GM19397 (cell line): ENCODE measurements around the gene SCGB1A1.
"Not testable (repeated sequence)": the region's sequence is repeated elsewhere in the genome, so short reads cannot be mapped to it uniquely, and the experiment has no call there.

ENCODE experiments used
- ATAC-seq: cut with Tn5 transposase; IDR thresholded peaks from one replicate; pipeline ENCODE4 v1.9.1; 2021; ENCODE audit warnings: mild to moderate bottlenecking, moderate library complexity; ENCODE audit not compliant: unreplicated experiment

Gene SCGB1A1

GRCh38 chr11:62418733-62419132, at the start of gene SCGB1A1:
SCGB1A1 (plus strand) TSS chr11:62419033; CDS start chr11:62419096, 63 bp downstream.
- ATAC-seq, result no peak

DNA sequence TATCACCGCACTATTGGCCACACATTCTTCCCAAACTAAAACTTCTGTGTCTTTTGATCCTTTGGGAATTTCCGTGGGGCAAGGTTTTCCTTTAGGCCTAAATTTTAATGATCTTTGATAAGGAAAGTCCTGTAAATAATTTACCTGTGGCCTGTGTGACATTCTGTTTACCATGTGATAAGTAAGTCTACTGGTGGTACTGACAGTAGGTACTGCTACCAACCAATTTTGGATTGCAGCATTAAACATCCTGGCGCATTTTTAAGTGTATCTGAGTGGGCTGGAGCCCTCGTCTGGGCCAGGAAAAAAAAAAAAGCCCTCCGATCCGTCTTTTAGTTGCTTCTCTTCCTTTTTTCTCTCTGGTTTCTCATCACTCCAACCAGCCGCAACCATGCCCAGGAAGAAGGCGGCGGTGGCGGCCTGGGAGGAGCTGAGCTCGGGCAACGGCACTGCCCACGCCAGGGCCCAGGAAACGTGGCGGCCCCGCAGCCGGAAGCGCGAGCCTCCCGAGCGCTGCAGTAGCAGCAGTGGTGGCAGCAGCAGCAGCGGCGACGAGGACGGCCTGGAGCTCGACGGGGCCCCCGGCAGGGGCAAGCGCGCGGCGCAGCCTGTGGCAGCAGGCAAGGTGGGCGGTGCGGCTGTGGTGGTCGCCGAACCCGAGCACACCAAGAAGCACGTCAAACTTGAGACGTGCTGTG, 47.9 kb upstream of the SCGB1A1 start:
- no peak for ATAC-seq

- no peak for ATAC-seq
These were observed 46.0 kb upstream of the SCGB1A1 start for GRCh38 chr11:62372871-62373270.

- no peak for ATAC-seq
These were observed 45.2 kb upstream of the SCGB1A1 start for GRCh38 chr11:62373464-62374119.

- ATAC-seq, result no peak
These were observed 44.0 kb upstream of the SCGB1A1 start for GRCh38 chr11:62374801-62375200.

DNA sequence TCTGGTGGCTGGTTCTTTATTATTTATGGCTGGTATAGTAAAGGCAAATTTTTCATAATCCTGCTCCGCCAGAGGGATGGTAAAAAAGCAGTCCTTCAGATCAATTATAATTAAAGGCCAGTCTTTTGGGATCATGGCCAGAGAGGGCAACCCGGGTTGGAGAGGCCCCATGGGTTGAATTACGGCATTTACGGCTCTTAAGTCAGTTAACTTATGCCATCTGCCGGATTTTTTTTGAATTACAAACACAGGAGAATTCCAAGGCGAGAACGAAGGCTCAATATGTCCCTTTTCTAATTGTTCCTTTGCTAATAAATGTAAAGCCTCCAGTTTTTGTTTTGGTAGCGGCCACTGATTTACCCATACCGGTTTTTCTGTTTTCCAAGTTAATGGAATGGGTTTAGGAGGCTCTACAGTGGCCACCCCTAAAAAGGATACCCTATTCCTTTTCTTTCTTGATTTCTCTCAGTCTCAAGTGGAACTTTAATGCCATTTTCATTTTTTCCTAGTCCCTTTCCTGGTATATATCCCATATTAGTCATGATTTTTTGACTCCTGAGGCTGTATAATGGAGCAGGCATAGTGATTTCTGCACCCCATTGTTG, 40.3 kb upstream of the SCGB1A1 start:
- ATAC-seq, result not testable (repeated sequence)

DNA sequence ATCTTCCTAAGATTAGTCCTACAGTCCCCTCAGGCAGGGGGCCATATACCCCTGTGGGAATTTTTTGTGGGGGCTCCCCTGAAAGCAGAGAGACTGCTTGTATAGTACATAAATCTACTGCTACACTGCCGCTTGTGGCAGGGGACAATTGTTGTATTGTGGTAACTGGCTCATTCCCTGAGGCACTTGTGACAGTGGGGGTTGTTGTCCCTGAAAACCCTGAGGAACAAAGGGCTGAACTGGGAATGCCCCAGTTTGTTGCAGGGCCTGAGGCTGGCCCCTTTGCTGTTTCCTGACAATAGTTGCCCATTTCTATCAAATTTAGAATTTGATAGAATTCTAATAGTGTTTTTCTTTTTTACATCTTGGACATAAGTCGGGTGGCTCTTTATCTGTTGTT, 39.2 kb upstream of the SCGB1A1 start:
- not testable (repeated sequence) for ATAC-seq

DNA sequence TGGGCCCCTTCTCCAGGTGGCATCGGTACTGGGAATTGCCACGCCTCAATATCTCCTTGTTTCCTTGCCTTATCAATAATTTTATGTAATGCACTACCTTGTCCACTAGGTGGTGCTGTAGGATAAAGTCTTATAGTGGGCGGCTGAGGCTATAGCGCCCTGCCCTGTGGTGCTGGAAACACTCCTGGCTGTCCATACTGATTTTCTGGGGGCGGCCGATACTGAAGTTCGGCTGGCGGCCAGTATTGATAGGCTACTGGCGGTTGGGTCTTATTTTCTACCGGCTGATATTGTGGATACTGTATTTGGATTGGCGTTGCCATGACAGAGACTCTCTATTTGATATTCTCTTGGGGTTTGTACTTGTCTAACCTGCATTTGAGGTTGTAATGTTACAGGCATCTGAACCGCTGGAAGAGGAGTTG, 38.0 kb upstream of the SCGB1A1 start:
- ATAC-seq, result not testable (repeated sequence)

DNA sequence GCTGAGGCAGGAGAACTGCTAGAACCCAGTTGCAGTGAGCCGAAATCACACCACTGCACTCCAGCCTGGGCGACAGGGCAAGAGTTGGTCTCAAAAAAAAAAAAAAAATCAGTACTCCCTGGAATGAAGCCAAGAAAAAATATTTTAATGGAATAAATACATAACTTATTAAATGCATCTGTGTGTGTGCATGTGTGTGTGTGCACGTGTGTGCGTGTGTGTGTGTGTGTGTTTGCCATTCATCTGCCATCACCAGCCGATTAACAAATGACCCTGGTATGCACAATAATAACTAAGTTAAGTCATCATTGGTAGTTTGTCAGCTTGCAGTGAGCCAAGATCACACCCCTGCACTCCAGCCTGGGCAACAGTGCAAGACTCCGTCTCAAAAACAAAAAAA, 35.0 kb upstream of the SCGB1A1 start:
- no peak for ATAC-seq

GRCh38 chr11:62386083-62386482, 32.8 kb upstream of the SCGB1A1 start:
- ATAC-seq, result not testable (repeated sequence)

- ATAC-seq, result no peak
These were observed 31.5 kb upstream of the SCGB1A1 start for GRCh38 chr11:62387381-62387780.

- ATAC-seq, result no peak
These were observed 29.8 kb upstream of the SCGB1A1 start for GRCh38 chr11:62388999-62389398.

DNA sequence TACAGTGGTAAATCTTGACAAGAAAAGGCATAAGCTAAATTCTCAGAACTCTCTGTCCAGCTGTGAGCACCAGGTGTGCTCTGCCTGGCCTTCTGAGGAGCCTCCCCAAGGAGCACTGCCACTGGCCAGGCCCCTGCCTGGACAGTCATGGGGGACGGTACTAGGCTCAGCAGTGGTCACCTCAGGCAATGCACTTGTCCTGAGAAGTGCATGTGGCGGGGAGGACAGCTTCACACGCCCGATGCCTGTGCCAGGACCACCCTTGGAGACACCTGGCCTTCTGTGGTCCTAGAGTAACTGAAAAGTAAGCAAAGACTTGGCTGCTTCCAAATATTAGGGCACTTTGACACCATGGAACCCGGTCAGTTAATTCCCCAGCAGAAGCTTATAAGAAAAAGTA, 28.6 kb upstream of the SCGB1A1 start:
- ATAC-seq, result no peak

DNA sequence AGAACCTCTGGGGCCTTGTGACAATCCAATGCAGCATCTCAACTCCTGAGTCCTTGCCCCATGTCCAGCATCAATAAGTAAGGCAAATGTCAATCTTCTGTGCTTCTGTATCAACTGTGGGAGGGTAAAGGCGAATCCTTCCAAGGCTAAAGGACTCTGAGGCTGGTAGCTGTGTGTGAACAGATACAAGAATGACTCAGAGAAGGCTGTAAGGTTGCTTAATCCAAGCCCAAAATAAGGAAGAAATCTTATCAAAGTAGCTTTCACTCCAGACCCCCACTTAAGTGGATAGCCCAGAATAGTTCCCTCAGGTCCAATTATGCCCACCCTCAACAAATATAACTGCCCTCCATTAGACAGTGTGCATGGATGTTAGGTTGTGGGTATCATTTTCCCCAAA, 28.1 kb upstream of the SCGB1A1 start:
- ATAC-seq, result no peak

DNA sequence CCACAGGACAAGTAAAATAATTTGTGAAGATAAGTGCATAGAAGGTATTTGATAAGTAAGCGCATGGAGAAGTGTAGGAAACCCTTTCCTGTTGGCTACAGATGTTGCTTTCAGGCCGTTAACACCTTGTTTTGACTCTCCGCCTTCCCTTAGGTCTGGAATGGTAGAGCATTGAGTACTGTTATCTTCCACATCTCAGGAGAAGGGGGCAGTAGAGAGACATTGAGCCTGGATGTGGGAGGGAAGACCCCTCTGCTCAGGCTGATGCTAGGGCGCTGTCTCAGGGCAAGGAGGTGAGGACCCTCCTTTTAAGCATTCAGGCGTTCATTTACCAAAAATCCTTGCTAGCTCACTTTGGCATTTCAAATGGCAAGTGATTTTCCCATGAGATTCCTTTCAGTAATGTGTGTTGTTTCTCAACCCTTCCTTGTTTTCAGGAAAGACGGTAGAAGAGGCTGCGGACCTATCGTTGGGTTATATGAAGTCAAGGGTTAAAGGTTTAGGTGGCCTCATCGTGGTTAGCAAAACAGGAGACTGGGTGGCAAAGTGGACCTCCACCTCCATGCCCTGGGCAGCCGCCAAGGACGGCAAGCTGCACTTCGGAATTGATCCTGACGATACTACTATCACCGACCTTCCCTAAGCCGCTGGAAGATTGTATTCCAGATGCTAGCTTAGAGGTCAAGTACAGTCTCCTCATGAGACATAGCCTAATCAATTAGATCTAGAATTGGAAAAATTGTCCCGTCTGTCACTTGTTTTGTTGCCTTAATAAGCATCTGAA, 27.0 kb upstream of the SCGB1A1 start:
- ATAC-seq, result no peak

DNA sequence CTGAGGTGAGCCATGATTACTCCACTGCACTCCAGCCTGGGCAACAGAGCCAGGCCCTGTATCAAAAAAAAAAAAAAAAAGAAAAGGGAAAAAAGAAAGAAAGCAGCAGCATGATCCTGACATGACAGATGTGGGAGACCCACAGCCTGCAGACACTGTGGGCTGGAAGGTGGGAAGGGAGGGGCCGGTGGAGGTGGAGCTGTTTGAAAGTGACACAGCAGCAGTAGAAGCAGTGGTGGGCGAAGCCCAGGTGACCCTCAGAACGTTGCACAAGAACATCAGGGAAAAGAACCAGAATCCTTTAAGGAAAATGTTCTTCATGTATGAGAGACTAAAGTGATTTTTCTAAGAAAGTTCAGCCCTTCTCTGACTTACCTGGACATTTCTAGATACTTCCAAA, 26.3 kb upstream of the SCGB1A1 start:
- ATAC-seq, result no peak

- no peak for ATAC-seq
These were observed 25.7 kb upstream of the SCGB1A1 start for GRCh38 chr11:62393061-62393611.

DNA sequence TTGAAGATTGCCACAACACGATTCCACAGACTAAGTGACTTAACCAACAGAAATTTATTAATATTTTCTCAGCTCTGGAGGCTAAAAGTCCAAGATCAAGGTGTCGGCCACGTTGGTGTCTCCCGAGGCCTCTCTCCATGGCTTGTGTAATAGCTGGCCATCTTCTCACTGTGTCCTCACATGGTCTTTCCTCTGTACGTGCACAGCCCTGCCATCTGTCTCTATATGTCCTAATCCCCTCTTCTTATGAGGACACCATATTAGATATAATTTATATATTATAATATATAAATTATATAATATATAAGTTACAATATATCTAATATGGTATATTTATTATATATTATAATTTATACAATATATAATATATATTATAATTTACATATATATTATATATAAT, 25.1 kb upstream of the SCGB1A1 start:
- no peak for ATAC-seq

- ATAC-seq, result no peak
These were observed 23.9 kb upstream of the SCGB1A1 start for GRCh38 chr11:62394825-62395538.

- ATAC-seq, result no peak
These were observed 22.8 kb upstream of the SCGB1A1 start for GRCh38 chr11:62395885-62396551.
